ENCODE data around the gene RALGAPA1.
"Not testable (repeated sequence)": the region's sequence is repeated elsewhere in the genome, so short reads cannot be mapped to it uniquely, and the experiment has no call there.

Gene RALGAPA1

DNA sequence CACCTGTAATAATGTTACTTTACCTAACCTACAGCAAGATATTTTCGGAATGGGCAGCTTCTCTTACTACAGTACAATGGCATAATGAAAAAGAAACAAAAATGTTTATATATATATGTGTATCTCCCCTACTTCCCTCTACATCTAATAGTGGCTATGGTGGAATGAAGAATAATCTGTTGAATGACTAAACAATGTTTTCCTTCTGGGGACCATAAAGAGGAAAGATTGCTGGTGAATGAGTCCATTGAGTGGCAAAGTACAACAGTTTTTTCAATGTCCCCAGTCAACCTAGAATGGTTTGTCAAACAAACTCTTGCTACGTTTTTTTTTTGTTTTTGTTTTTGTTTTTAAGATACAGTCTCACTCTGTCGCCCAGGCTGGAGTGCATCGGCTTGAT lies 47.2 kb downstream of the RALGAPA1 start:
- no peak for DNase-seq

DNA sequence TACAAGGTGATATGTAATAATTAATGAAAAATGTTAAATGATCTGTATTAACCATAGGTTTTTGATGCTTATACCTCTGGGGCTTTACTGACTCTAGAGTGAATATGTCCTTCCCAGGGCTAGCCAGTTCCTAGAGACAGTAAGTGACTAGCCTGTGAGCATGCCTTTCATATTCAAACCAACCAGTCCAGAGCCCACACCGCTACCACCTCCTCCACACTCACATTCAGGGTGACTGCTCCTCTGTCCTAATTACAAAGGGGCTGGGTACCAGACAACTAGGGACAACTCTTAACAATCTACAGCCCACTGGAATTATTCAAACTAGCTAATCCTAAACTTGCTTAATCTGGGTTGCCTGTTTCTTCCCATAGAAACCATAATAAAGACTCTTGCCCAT lies 49.0 kb downstream of the RALGAPA1 start:
- no peak for DNase-seq

DNA sequence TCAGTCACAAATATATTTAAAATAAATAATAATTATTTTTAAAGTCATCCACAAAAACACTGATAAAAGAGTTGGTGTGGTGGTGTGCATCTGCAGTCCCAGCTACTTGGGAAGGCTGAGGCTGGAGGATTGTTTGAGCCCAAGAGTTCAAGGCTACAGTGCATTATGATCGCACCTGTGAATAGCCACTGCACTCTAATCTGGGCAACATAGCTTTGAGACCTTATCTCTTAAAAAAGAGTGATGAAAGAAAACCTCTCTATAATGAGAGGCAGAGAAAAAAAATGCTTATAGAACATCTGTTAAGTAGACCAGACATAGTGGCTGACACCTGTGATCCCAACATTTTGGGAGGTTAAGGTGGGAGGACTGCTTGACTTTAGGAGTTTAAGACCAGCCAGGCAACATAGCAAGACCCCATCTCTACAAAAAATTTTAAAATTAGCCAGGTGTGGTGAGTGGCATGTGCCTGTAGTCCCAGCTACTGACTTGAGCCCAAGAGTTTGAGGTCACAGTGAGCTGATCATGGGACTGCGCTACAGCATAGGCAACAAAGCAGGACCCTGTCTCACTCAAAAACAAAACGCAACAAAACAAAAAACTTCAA lies 50.5 kb downstream of the RALGAPA1 start:
- no peak for DNase-seq

DNA sequence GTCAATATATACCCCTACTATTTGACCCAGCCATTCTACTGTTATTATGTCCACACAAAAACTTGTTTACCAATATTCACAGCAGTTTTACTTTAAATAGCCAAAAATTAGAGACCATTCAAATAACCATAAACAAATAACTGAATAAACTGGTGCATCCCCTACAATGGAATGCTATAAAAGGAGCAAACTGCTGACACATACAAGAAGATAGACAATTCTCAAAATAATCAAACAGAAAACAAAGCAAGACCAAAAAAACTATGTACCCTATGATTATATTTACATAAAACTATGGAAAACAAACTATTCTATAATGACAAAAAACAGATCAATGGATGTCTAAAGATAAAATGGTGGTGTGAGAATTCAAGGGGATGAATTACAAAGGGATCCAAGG lies 54.4 kb downstream of the RALGAPA1 start:
- no peak for DNase-seq

DNA sequence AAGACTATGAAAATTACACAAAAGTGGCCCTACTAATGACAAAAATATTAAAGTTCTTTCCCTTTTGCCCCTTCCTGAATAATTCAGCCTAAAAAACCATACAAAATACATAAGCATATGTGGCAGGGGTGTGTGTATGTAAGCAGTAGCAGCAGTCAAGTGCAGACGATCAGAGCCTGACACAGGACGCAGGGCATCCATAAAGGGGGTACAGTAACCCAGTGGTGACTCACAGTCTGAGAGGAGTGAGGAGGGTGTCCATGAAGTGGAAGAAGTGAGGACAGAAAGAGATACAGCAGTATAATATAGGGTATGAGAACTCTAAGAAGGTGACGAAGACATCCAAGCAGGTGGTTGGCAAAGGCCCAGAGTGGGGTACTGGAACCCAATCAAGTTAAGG lies 56.7 kb downstream of the RALGAPA1 start:
- DNase-seq, result no peak

DNA sequence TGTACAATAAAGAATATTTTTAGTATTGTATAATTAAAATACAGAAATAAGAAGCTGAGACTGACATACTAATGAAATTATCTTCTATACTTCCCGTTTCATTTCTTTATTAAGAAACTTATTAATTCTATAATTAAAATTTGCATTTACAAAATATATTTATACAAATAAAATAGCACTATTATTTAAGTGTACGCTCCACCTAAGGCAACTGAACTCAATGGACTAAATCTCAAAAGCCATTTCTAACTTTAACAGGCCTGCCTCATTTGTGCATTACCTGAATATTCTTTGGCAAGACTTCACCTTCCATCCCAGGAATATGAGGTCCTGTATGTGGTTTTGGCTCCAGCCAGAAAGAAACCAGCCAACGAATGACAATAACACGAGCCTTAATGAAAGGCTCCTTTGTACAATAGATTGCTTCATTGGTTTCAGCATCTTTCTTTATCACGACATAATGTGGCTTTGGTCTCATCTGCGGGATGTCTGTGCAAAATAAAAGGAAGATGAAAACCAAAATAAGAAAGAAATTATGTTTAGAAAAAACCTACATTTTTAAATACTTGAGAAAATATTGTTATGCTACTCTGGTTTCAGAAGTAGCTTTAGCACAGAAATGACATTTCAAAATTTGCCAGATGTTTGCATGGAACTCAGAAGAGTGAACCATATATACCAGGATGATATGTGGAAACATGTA lies 58.7 kb downstream of the RALGAPA1 start:
- no peak for DNase-seq

DNA sequence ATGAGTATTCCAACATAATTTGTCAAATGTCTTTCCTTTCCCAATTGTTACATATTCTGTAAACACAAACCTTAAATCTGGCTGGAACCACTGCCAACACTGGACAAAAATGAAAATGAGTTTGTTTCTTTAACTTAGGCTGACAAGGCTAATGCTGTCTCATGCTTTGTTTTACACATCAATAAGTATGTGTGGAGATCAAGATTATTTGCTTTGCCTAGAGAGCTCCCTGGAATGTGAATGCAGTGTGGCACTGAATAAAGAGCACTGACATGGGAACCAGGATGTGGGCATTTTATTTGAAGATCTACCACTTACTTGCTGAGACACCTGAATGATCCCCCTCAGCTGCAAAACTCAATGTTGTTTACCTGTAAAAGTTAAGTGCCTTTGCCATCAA lies 61.7 kb downstream of the RALGAPA1 start:
- DNase-seq, result no peak

DNA sequence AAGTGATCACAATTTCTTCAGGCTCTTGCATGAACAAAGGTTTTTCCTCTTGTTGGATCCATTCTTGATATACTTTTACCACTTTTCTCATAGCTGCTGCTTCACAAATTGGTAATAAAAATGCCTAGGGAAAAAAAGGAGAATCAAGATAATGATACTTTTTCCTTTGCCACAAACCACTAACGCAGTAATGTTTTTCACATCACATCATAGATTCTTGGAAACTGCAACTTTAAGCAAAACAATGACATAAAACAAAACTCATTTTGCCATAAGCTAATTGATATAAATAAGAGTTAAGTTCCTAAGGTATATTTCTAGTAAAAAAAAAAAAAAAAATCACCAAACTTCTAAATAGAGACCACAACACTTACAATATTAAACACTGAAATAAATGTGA lies 66.7 kb downstream of the RALGAPA1 start:
- DNase-seq, result no peak

DNA sequence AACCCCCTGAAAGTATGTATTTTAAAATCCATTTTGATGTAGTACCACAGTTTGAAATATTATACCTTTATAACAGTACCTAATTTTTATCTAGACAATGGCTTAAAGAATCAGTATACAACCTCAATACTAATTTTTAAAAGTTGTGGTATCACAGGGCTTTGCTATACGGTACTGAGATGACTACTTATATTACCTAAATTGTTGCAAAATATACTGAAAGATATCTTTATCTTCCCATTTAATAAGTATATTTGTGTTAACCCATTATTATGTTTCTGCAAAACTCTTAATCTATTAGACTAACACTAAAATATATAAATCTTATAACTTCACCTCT lies 67.1 kb downstream of the RALGAPA1 start:
- DNase-seq, result no peak

DNA sequence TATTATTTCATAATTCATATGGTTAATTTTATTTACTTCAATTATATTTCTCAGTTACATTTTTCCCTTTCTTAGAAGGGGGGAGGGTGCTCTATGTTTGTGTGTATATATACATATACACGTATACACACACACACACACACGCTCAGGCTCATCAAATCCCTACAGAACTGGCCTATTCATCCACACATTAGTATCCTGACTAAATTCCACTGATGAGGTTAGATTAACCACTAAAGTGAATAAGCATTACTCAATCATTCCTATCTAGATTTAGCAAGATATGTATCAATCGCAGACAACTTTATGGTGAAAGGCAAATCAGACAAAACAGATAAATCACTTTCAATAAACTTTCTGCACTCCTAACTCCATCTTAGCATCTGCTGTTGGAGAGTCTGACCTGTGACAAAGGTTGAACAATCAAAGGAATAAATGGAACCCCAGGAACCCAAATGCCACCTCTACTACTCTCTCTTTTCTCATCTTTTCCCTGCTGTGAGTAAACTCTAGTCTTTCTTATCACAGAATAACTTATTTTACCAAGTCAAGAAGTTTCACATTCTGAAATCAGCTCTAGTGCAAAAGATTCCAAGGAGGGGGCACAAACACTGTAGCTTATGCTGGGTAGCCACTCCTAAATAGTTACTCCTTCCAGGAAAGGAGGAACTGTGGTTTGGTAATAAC lies 67.6 kb downstream of the RALGAPA1 start:
- DNase-seq, result no peak

DNA sequence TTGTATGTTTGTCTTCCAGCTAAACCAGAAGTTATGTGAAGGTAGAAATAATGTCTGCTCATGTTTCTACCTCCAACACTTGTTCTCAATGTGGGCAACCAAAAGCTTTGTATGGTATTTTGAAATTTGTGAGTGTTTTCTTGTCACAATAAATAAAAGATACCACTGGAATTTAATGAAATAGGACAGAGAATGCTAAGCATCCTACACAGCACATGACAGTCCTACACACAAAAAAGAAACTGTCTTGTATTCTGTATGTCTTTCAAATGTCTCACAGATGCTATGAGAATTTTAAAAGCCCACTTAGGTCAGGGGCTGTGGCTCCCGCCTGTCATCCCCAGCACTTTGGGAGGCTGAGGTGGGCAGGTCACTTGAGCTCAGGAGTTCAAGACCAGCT lies 68.9 kb downstream of the RALGAPA1 start:
- no peak for DNase-seq

DNA sequence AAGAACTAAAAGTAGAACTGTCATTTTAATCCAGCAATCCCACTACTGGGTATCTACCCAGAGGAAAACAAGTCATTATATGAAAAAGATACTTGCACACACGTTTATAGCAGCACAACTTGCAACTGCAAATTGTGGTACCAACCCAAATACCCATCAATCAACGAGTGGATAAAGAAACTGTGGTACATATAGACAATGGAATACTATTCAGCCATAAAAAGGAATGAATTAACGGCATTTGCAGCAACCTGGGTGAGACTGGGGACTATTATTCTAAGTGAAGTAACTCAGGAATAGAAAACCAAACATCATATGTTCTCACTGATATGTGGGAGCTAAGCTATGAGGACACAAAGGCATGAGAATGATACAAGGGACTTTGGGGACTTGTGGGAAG lies 73.9 kb downstream of the RALGAPA1 start:
- DNase-seq, result not testable (repeated sequence)

DNA sequence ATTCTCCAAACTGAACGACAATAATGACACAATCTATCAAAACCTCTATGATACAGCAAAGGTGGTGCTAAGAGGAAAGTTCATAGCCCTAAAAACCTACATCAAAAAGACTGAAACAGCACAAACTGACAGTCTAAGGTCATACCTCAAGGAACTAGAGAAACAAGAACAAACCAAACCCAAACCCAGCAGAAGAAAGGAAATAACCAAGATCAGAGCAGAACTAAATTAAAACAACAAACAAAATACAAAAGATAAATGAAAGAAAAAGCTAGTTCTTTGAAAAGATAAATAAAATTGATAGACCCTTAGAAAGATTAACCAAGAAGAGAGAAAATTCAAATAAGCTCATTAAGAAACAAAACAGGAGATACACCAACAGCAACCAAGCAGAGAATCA lies 75.6 kb downstream of the RALGAPA1 start:
- DNase-seq, result not testable (repeated sequence)

DNA sequence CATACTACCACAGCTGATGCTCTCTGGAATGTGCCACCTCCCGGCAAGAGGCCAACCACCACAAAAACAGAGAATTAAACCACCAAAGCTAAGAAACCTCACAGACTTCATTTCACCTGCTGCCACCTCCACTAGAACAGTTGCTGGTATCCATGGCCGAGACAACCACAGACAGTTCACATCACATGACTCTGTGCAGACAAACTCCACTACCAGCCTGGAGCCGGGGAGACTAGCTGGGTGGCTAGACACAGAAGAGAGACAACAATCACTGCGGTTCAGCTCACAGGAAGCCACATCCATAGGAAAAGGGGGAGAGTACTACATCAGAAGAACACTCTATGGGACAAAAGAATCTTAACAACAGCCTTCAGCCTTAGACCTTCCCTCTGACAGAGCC lies 78.2 kb downstream of the RALGAPA1 start:
- no peak for DNase-seq

DNA sequence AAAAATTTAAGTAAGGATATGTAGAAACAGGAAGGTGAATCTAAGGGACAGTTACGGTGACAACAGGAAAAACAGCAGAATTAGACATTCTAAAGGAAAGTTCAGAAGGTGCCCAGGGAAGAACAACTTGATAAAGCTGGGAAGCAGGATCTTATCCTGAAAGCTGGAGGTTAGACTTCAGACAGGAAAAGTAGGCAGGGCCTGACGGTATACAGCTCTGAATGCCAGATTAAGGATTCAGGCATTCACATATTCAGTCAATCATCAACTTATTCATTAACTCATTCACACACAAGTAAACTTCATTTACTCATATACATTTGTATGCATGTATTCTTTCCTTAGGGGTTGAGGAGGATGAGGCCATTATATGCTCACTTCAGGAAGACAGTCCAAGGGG lies 81.3 kb downstream of the RALGAPA1 start:
- no peak for DNase-seq

DNA sequence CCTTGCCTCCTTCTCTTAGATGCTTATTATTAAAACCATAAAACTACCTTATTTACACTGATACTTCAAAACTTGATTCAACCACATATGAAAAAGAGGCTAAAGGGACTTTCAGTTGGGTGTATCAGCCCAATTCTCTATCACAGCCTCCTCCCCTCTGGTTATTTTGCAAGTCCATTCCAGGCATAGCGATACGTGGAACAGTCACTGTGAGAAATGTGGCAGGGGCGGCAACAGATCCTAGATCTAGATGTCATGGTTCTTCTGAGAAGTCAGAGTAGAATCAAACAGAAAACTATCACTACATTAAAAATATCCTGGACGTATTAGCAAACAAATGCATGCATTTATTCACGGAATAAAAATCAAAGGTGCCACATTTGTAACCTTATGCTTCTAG lies 83.2 kb downstream of the RALGAPA1 start:
- no peak for DNase-seq

DNA sequence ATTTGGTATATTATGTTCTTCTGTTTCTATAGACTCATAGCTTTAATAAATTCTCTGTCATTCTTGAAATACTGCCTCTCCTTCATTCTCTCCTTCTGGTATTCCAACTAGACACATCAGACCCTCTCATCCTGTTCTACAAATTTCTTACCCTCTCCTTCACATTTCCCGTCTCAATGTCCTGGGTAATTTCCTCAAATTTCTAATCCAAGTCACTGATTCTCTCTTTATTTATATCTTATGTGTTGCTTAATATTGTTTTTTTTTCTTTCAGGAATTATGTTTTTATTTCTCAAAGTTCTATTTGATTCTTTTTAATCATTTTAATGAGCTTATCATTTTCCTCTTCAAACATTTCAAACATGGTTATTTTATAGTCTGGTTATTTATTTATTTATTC lies 94.0 kb downstream of the RALGAPA1 start:
- no peak for DNase-seq

DNA sequence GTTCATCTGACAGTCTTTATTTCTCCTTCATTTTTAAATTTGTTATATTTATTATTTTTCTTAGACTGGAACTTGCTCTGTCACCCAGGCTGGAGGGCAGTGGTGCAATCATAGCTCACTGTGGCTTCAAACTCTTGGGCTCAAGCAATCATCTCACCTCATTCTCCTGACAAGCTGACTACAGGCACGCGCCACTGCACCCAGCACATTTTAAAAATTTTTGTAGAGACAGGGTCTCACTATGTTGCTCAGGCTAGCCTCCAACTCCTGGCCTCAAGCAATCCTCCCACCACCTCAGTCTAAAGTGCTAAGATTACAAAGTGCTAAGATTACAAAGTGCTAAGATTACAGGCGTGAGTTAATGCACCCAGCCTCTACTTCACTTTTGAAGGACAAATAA lies 96.6 kb downstream of the RALGAPA1 start:
- no peak for DNase-seq

DNA sequence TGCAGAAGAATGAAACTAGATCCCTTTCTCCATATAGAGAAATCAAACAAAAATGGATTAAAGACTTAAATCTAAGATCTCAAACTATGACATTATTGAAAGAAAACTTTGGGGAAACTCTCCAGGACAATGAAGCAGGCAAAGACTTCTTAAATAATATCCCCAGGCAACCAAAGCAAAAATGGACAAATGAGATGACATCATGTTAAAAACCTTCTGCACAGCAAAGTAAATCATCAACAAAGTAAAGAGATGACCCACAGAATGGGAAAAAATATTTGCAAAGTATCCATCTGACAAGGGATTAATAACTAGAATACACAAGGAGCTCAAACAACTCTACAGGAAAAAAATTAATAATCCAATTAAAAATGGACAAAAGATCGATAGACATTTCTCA lies 101.0 kb downstream of the RALGAPA1 start:
- DNase-seq, result no peak

DNA sequence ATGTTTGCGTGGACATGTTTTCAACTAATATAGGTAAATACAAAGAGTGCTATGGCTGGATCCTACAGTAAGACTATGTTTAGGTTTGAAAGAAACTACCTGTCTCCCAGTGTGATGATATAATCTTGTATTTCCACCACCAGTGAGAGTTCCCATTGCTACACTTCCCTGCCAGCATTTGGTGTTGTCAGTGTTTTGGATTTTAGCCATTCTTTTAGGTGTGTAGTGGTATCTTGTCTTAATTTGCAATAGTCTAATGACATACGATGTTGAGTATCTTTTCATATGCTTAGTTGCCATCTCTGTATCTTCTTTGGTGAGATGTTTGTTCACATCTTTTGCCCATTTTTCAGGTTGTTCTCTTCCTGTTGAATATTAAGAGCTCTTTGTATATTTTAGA lies 103.5 kb downstream of the RALGAPA1 start:
- DNase-seq, result no peak

DNA sequence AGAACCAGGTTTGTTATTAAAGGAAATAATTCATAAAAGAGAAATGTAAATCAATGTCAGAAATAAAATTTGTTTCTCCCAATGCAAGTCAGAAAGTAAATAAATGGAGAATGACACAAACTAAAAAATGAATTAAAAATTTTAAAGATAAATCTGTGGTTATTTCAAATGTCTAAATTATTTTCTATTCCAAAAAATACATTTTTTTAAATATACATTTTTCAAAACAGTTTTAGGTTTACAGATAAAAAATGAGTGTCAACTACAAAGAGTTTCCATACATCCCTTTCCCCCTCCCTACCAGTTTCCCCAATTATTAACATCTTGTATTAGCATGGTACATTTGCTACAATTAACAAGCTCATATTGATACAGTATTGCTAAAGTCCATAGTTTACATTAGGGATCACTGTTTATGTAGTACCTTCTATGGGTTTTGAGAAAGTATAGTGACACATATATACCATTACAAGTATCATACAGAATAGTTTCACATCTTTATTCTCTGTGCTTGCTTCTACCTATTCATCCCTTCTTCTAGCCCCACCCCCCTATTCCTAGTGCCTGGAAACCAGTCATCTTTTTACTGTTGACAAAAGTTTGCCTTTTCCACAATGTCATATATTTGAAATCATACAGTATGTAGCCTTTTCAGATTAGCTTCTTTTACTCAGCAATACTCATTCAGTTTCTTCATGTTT lies 104.2 kb downstream of the RALGAPA1 start:
- DNase-seq, result no peak

DNA sequence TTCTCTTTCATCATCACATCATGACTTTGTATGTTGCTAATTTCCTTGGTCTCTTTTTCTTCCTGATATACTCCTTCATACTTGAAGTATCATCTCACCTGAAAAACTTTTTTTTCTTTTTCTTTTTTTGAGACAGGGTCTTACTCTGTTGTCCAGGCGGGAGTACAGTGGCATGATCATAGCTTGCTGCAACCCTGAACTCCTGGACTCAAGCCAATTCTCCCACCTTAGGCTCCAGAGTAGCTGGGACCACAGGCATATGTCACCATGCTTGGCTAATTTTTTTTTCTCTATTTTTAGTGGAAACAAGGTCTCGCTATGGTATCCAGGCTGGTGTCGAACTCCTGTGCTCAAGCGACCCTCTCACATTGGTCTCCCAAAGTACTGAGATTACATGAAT lies 107.6 kb downstream of the RALGAPA1 start:
- DNase-seq, result no peak

DNA sequence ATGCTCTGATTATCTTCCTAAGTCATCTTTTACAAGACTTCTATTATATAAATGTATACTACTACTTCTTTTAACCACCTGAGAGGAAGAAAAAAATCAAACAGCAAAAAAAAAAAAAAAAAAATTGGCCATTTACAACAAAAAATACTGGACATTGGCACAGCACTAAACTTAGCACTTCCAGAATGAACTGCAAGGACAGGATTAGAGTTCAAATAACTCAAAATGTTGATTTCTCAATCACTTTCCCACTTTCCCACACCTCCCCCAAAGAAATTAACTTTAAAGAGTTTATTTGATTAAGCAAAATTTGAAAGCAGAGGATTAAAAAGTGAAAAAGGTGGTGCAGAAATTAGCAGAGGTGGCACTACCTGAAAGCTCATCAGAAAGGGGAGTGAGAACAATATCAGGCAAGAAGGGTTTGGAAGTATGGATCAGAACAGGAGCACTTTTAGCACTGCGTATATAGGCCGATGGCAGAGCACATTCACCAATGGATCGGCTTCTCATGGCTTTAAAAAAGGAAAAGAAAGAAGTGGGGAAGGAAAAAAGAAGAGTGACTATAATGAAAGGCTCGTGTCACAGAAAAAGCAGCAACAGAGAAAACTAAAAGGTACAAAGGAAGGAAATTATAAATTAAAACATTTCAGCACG lies 109.2 kb downstream of the RALGAPA1 start:
- no peak for DNase-seq
